SU-DHL-6 (cell line): ENCODE results near the gene YLPM1.

Source experiments
- H2AFZ ChIP-seq: fragments of 200-600 bp; sonication (generic); 2 replicates; pipeline ENCODE4 v1.6.1; 2014; ENCODE audit warnings: low read depth, mild to moderate bottlenecking, moderate library complexity, mixed read lengths, antibody characterized with exemption, low read length; ENCODE audit not compliant: severe bottlenecking
- H3F3A ChIP-seq: fragments of 200-600 bp; shearing (Covaris generic); 2 replicates; pipeline ENCODE4 v1.6.0; 2016; ENCODE audit warnings: antibody characterized with exemption, mild to moderate bottlenecking; ENCODE audit not compliant: insufficient read depth
- H3K27ac ChIP-seq: fragments of 200-600 bp; sonication (generic); 2 replicates; pipeline ENCODE4 v1.5.1; 2016; ENCODE audit warnings: low read depth, mild to moderate bottlenecking, low read length, moderate library complexity, mixed read lengths
- H3K27me3 ChIP-seq: fragments of 200-600 bp; sonication (generic), shearing (Covaris generic); 2 replicates; pipeline ENCODE4 v1.6.0; 2014; ENCODE audit warnings: mild to moderate bottlenecking, low read length
- H3K36me3 ChIP-seq: fragments of 200-600 bp; sonication (generic); 2 replicates; pipeline ENCODE4 v1.6.1; 2014; ENCODE audit warnings: mild to moderate bottlenecking, low read length, mixed read lengths
- H3K4me2 ChIP-seq: fragments of 300-600, 200-600 bp; shearing (Covaris generic), sonication (generic); 2 replicates; pipeline ENCODE4 v1.6.0; 2014; ENCODE audit warnings: low read length, low read depth, mild to moderate bottlenecking; ENCODE audit not compliant: poor library complexity, severe bottlenecking
- H3K4me3 ChIP-seq: fragments of 200-600 bp; sonication (generic); 2 replicates; pipeline ENCODE4 v1.5.1; 2014; ENCODE audit warnings: antibody characterized with exemption, low read length, mild to moderate bottlenecking, mixed read lengths; ENCODE audit not compliant: insufficient read depth, poor library complexity, severe bottlenecking
- H3K79me2 ChIP-seq: fragments of 200-600 bp; sonication (generic); 2 replicates; pipeline ENCODE4 v1.6.1; 2014; ENCODE audit warnings: mild to moderate bottlenecking, low read length, moderate library complexity; ENCODE audit not compliant: insufficient read depth
- H3K9ac ChIP-seq: fragments of 200-600 bp; sonication (generic); 2 replicates; pipeline ENCODE4 v1.7.0; 2014; ENCODE audit warnings: mild to moderate bottlenecking, low read length
- H3K9me2 ChIP-seq: fragments of 200-600 bp; sonication (generic); replicated peaks from 2 replicates; pipeline ENCODE4 v1.6.1; 2014; ENCODE audit warnings: low read length; ENCODE audit not compliant: insufficient read depth
- H3K9me3 ChIP-seq: fragments of 200-600 bp; sonication (generic); 2 replicates; pipeline ENCODE4 v1.6.1; 2014; ENCODE audit warnings: low read length, mixed read lengths; ENCODE audit not compliant: insufficient read depth
- H4K20me1 ChIP-seq: fragments of 200-600 bp; sonication (generic); 2 replicates; pipeline ENCODE4 v1.6.1; 2014; ENCODE audit warnings: low read depth, mild to moderate bottlenecking, antibody characterized with exemption, low read length, moderate library complexity, mixed read lengths
- CTCF ChIP-seq: fragments of 200-600 bp; sonication (generic); IDR thresholded peaks from one replicate; pipeline ENCODE4 v1.5.1; 2017; ENCODE audit warnings: antibody characterized with exemption, mild to moderate bottlenecking, low read length, moderate library complexity; ENCODE audit not compliant: insufficient read depth, poor library complexity, severe bottlenecking
- EZH2phosphoT487 ChIP-seq: fragments of 200-600 bp; sonication (generic), shearing (Covaris generic); conservative IDR thresholded peaks from 2 replicates; pipeline ENCODE4 v1.6.1; 2018; ENCODE audit warnings: mild to moderate bottlenecking, antibody characterized with exemption, low read length, moderate library complexity, mixed read lengths

YLPM1 gene

GRCh38 chr14:74792249-74793039, 29.3 kb downstream of the YLPM1 start:
- no peak overlapping the region for H3K9ac ChIP-seq
- no peak overlapping the region for H3K4me2 ChIP-seq
- H4K20me1 ChIP-seq: 0 out of 2 replicates have a peak, but pooled peaks cover 5% of the 10 kb centered on the region

GRCh38 chr14:74793506-74794155, 30.5 kb downstream of the YLPM1 start:
- peaks cover 68% of the 10 kb centered on the region for H3K79me2 ChIP-seq
- no peak overlapping the region for H3K9ac ChIP-seq
- no peaks in the 10 kb centered on the region for H3K9me2 ChIP-seq
- H3K36me3 ChIP-seq: peaks cover 6% of the 10 kb centered on the region; the same call in 1 of the 2 replicates
- TF ChIP-seq EZH2phosphoT487 (no peak), CTCF (no peak)
- H3K27me3 ChIP-seq: no peaks in the 10 kb centered on the region
- H4K20me1 ChIP-seq: 0 out of 2 replicates have a peak, but pooled peaks cover 5% of the 10 kb centered on the region
- 0 out of 2 replicates have a peak, but pooled peaks cover 9% of the 10 kb centered on the region for H3F3A ChIP-seq
- no peaks in the 10 kb centered on the region for H3K9me3 ChIP-seq
- H3K4me3 ChIP-seq: no peak overlapping the region
- no peak overlapping the region for H3K27ac ChIP-seq
- H3K4me2 ChIP-seq: no peak overlapping the region
- no peak overlapping the region for H2AFZ ChIP-seq

More at GRCh38 chr14:74792249-74793039, 29.3 kb downstream of the YLPM1 start:
- Histone ChIP-seq H3K9me3 (no peaks in the 10 kb centered on the region), H3K27me3 (no peaks in the 10 kb centered on the region), H3F3A (0 out of 2 replicates have a peak, but pooled peaks cover 9% of the 10 kb centered on the region), H2AFZ (no peak overlapping the region), H3K4me3 (no peak overlapping the region), H3K27ac (no peak overlapping the region), H3K36me3 (peaks cover 6% of the 10 kb centered on the region; the same call in 1 of the 2 replicates), H3K9me2 (no peaks in the 10 kb centered on the region), H3K79me2 (peaks cover 66% of the 10 kb centered on the region)
- TF ChIP-seq CTCF: no peak
- TF ChIP-seq EZH2phosphoT487: no peak

- Histone ChIP-seq H3F3A (0 out of 2 replicates have a peak, but pooled peaks cover 9% of the 10 kb centered on the region), H3K4me2 (no peak overlapping the region), H3K27ac (no peak overlapping the region), H3K9me3 (no peaks in the 10 kb centered on the region), H3K36me3 (peaks cover 6% of the 10 kb centered on the region; the same call in 1 of the 2 replicates), H2AFZ (no peak overlapping the region), H3K9ac (no peak overlapping the region), H3K4me3 (no peak overlapping the region), H3K9me2 (no peaks in the 10 kb centered on the region), H4K20me1 (0 out of 2 replicates have a peak, but pooled peaks cover 5% of the 10 kb centered on the region), H3K79me2 (peaks cover 68% of the 10 kb centered on the region), H3K27me3 (no peaks in the 10 kb centered on the region)
- TF ChIP-seq EZH2phosphoT487: no peak
- TF ChIP-seq CTCF: no peak
These were observed 31.8 kb downstream of the YLPM1 start for GRCh38 chr14:74794947-74795346.
